NCI-H2081 (cell line): ENCODE measurements around the gene GPX1.
"Not testable (repeated sequence)": the region's sequence is repeated elsewhere in the genome, so short reads cannot be mapped to it uniquely, and the experiment has no call there.

Experiments used
- DNase-seq, 2 experiments: peaks; one replicate each; lab custom pipeline; 2025; lab: John Stamatoyannopoulos, UW

The GPX1 gene

DNA sequence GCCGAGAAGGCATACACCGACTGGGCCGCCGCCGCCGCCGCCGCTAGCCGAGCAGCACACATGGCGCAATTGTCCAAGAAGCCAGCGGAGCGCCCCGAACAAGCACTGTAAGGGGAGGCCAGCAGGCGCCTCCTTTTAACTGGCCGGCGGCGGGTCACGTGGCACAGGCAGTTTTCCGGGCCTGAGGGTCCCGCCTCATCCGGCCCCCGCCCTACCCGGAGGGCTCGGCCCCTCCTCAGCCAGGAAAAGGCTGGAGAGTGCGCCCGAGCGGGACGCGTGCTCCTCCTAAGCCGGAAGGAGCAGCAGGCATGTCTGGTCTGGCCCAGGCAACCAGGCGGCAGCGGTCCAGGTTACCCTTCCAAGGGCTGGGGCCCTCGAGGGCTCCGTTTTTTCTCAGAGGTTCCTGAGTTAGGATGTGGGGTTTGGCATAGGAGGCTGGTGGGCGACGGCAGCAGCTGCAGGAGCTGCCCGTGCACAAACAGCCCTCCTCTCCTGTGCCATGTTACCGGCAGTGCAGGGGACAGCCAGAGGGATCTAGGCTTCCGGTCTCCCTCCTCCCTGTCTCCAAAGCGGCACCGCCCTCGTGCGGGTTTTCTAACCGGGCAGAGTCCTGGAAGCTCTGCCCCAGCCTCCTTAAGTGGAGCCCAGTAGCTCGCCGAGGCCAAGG is at the start of gene GPX1:
Gene GPX1, minus strand, starts transcription at position 137 of the 667 bp plus-strand sequence. Its CDS starts 75 bp downstream, at position 62.
- peak; percentile 92 to 95 for DNase-seq

- no peak for DNase-seq
These were observed 48.7 kb upstream of the GPX1 start for GRCh38 chr3:49406571-49407565.

DNA sequence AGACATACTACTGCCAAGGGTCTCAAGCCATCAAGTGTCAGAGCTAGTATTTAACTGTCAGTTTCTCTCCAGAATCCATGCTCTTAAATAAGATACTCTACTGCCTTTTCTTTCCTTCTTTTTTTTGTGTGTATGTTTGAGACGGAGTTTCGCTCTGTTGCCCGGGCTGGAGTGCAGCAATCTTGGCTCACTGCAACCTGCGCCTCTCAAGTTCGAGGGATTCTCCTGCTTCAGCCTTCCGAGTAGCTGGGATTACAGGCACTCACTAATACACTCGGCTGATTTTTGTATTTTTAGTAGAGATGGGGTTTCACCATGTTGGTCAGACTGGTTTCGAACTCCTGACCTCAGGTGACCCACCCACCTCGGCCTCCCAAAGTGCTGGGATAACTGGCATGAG is 47.4 kb upstream of the GPX1 start:
- not testable (repeated sequence) for DNase-seq

GRCh38 chr3:49403891-49404290 is 45.7 kb upstream of the GPX1 start:
- DNase-seq: no peak

DNA sequence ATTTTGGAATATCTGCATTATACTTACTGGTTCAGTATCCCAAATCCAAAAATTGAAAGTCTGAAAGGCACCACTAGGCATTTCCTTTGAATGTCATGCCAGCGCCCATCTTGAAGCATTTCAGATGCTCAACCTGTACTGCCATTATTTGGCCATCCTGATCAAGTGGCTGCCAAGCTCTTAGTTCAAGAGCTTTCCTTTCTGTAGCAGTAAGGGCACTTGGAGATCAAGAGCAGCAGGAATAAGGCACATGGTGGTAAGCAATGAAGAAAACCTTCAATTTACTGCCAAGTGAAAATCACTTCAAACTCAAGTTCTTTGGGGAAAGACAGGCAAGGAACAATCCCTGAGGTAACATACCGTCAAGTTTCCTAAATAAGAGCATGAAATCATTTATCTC is 43.6 kb upstream of the GPX1 start:
- no peak for DNase-seq

DNA sequence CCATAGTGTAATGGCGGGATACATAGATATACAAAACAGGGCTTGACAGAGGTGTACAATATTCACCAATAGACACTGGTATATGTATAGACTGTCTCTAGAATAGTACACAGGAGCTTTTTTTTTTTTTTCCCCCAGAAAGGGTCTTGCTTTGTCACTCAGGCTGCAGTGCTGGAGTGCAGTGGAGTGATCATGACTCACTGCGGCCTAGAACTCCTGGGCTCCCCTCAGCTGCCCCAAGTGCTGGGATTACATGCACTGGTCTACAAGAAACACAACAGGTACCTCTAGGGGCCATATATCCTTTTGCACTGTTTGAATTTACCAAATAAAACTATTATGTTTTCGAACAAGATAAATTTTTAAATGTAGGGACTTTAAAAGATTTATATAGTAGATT is 41.3 kb upstream of the GPX1 start:
- DNase-seq: no peak

DNA sequence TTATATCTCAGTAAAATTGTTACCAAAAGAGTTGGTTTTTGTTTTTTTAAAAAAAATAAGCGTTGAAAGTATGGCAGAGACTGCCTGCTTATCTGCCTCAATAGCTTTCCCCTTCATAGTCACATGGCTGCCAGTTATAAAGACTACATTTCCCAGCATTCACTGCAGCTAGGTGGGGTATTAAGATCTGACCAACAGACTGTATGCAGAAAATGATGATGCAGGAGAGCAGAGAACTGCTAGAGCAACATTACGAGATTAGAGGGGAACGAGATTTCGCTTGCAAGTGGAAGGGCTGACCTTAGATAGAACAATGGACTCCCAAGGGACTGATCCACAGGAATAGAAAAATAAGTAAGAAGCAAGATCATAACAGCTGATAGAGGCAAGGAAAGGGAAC is 39.3 kb upstream of the GPX1 start:
- DNase-seq: no peak

DNA sequence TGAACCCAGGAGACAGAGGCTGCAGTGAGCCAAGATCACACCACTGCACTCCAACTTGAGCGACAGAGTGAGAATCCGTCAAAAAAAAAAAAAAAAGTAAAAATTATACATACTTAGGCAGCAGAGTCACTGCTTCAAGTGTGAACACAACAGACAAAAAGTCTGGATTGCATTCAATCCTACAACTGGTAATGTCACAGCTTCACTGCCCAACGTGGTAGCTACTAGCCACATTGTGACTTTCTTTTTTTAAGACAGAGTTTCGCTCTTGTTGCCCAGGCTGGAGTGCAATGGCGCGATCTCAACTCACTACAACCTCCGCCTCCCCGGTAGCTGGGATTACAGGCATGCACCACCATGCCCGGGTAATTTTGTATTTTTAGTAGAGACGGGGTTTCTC is 33.2 kb upstream of the GPX1 start:
- DNase-seq: not testable (repeated sequence)

DNA sequence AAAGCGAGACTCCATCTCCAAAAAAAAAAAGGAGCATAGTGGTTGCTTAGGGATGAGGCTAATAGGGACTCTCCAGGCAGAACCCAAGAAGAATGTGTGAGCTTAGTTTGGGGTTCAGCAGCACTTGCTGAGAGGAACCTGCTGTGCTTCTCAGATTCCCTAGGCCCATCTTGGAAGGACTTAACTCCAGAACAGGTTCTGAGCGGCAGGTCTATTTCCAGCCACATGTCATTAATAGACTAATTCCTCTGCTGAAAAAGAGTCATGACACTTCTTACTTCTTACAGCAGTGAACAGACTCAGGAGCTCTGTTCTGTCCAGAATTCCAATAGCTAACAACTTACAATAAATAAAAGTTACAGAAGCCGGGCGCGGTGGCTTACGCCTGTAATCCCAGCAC is 31.1 kb upstream of the GPX1 start:
- no peak for DNase-seq

- no peak for DNase-seq
These were observed 30.2 kb upstream of the GPX1 start for GRCh38 chr3:49388289-49388820.

DNA sequence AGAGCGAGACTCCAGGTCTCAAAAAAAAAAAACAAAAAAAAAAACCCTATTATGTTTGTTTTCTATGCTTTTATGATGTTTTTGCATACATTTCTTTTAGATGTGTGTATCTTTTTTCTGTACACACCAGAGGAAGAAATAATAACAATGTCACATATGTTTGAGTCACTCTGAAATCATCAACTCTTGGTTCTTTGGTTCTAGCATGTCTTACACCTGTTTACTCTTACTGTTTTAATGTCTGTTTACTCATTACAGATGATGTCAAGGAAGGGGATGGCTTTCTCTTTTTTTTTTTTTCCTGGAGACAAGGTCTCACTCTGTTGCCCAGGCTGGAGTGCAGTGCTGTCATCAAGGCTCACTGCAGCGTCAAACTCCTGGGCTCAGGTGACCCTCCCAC is 29.6 kb upstream of the GPX1 start:
- no peak for DNase-seq

DNA sequence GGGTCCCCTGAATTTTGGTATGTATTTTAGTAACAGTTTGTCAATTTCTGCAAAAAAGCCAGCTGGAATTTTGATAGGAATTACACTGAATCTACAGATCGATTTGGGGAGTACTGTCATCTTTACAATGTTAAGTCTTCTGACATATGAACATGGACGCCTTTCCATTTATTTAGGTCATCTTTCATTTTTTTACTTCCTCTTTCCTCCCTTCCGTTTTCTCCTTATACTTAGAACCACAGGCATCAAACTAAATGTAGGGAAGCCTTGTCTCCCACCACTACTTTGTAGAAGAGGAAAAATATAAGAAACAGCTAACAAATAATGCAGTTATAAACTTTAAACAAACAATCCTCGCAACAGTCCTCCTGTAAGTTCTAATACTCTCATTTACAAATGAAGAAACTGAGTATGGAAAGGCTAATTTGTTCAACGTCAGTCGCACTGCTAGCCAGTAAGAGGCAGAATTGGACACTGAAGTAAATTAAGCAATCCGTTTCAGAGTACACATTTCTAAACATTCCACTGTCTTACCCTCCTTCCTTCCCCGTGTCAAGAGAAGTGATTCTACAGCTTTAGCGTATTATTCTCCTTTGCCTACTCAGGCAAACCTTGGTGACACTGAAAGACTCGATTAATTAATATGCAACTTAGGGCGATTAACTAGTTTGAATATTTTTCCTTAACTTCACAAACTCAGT is 28.1 kb upstream of the GPX1 start:
- DNase-seq: no peak

DNA sequence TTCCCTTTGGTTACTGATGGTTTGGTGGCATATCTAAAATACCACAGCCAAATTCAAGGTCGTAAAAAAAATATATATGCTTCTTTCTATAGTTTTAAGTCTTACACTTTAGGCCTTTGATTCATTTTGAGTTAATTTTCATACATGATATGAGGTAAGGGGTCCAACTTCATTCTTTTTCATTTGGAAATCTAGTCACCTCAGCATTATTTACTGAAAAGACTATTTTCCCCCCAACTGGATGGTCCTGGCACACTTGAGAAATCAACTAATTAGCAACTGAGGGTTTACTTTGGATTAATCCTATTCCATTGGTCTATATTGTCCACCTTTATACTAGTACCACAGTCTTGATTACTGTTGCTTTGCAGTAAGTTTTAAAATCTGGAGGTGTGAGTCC is 27.5 kb upstream of the GPX1 start:
- no peak for DNase-seq

- DNase-seq: no peak
These were observed 25.2 kb upstream of the GPX1 start for GRCh38 chr3:49383387-49383786.

DNA sequence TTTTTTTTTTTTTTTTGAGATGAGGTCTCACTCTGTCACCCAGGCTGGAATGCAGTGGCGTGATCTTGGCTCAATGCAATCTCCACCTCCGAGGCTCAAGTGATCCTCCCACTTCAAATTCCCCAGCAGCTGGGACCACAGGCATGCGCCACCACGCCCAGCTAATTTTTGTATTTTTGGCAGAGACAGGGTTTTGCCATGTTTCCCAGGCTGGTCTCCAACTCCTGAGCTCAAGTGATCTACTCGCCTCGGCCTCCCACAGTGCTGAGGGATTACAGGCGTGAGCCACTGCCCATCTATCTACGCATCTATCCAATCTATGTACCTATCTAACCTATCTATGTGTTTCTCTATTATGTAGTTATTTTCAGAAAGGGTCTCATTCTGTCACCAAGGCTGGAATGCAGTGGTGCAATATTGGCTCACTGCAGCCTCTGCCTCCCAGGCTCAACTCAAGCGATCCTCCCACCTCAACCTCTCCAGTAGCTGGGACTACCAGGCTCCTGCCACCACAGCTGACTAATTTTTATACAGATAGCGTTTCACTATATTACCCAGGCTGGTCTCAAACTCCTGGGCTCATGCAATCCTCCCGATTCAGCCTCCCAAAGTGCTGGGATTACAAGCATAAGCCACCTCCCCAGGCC is 20.2 kb upstream of the GPX1 start:
- no peak for DNase-seq

GRCh38 chr3:49377483-49377882 is 19.3 kb upstream of the GPX1 start:
- DNase-seq: no peak

- no peak for DNase-seq
These were observed 13.8 kb upstream of the GPX1 start for GRCh38 chr3:49371946-49372345.

DNA sequence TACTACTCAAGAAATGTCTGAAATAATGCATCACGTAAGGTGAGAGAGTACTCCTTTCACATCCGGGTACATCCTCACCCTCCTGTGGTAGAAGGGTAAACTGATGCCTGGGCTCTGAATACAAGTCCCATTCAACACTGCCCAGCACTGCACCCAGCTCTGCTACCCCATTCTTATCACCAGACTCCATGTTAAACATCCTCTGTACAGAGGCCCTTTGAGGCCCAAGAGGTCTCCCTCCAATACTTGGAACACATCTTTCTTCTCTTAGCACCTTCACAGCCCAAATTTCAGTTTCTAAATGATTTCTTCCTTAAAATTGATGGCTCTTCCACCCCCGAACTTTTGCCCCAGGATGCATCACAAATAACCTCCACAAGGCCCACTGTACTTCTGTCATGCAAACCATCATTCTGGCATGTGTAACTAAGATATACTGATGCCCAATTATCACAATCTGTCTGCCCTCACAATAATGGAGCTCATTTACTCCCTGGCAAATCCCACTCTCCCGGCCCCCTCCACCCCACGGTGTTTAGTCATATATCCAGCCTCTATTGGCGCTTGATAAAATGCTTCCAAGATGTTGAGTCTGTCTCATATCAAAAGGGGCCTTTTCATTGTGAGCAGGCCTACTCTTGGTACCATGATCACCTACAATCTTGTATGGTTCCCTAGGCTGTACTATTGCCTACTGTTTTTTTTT is 12.6 kb upstream of the GPX1 start:
- DNase-seq: no peak

GRCh38 chr3:49362561-49362960 is 4.4 kb upstream of the GPX1 start:
- DNase-seq: no peak

DNA sequence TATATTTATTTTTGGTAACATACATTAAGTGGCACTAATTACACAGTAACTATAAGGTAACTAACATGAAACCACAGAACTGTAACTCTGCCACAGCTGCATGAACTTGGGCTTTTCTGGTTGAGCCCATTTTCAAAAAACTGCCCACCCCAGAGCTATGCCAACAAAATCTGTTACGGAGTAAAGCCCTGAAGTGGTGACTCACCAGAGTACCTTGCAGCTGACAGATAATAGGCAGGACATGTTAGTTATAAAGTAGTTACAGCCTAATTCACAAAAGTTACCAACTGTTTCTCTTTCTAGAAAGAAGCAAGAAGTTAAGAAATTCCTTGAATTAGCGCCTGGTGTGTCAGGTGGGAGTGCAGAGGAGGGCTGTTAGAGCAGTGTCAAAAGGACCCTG is 1.5 kb upstream of the GPX1 start:
- DNase-seq: no peak

GRCh38 chr3:49358884-49359225 is 702 bp upstream of the GPX1 start:
- DNase-seq: no peak
